GM13977 (cell line): ENCODE results near the gene PRKD1.

ENCODE experiments used
- DNase-seq: peaks from one replicate; pipeline ENCODE4 v3.0.0; 2012; ENCODE audit warnings: low spot score
- in situ Hi-C: fragments of 300-500 bp; cut with MboI; formaldehyde crosslinking; loops from one replicate; pipeline ENCODE4 v1.12.0; 2022; ENCODE audit warnings: low sequenced_read_pairs, low pct_unique_long_range_greater_than_20kb, mixed read lengths, inconsistent platforms; ENCODE audit not compliant: unreplicated experiment
- TF ChIP-seq, protein P1 (sequence below): IDR thresholded peaks from 2 replicates; pipeline ENCODE4 v1.5.1; 2012; ENCODE audit warnings: mild to moderate bottlenecking, control low read depth; ENCODE audit not compliant: insufficient read depth; ENCODE audit errors: extremely low read depth, missing control alignments

The PRKD1 gene

DNA sequence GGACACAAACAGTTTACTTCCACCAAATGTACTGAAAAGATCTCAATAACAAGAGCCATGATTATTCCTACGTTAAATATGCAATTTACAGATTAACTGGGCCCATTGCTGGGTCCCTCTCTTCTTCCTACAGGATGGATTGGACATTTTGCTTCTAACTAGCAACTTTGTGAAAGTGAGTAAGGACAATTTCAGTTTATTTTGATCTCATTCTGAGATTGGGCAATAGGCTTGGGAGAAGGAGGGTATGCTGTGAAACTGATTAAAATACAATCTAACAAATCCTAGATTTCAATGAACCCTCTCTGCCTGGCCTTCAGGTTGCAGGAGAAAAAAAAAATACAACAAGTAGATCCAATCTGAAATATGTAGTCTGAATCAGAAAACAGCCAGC lies 121.5 kb downstream of the PRKD1 start:
- DNase-seq, result no peak
- in situ Hi-C loops, result no loop called here
- TF ChIP-seq, protein P1, sequence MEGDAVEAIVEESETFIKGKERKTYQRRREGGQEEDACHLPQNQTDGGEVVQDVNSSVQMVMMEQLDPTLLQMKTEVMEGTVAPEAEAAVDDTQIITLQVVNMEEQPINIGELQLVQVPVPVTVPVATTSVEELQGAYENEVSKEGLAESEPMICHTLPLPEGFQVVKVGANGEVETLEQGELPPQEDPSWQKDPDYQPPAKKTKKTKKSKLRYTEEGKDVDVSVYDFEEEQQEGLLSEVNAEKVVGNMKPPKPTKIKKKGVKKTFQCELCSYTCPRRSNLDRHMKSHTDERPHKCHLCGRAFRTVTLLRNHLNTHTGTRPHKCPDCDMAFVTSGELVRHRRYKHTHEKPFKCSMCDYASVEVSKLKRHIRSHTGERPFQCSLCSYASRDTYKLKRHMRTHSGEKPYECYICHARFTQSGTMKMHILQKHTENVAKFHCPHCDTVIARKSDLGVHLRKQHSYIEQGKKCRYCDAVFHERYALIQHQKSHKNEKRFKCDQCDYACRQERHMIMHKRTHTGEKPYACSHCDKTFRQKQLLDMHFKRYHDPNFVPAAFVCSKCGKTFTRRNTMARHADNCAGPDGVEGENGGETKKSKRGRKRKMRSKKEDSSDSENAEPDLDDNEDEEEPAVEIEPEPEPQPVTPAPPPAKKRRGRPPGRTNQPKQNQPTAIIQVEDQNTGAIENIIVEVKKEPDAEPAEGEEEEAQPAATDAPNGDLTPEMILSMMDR, result no peak

DNA sequence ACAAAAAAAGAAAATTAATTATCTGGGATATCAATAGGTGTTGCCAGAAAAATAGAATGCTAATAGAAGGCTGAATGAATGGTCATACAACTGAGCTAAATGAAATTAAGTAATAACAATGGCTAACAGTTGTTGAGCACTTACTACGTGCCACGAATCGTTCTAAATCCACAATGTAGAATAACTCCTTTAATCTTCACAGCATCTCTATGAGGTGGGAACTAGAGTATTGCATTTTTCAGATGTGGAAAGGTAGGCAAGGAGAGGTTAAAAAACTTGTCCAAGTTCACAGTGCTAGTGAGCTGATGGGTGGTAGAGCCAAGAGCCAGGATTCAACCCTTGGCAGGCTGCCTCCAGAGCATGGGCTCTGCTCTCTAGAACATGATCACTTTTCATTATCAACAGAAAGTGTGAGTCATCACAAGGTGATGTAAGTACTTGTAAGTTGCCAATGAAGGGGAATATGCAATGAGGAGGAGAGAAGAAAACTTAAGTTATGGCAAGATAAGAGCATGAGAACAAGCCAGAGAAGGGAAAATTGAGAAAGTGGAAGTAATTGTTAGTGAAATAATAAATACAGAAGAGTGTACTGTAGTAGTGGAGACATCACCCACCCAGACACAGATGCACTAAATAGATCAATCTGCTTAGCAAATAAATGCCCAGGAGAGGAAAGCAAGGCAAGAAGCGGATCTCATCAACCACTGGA lies 122.1 kb downstream of the PRKD1 start:
- no peak for DNase-seq
- in situ Hi-C loops, result no loop called here
- TF ChIP-seq, protein P1, result no peak

DNA sequence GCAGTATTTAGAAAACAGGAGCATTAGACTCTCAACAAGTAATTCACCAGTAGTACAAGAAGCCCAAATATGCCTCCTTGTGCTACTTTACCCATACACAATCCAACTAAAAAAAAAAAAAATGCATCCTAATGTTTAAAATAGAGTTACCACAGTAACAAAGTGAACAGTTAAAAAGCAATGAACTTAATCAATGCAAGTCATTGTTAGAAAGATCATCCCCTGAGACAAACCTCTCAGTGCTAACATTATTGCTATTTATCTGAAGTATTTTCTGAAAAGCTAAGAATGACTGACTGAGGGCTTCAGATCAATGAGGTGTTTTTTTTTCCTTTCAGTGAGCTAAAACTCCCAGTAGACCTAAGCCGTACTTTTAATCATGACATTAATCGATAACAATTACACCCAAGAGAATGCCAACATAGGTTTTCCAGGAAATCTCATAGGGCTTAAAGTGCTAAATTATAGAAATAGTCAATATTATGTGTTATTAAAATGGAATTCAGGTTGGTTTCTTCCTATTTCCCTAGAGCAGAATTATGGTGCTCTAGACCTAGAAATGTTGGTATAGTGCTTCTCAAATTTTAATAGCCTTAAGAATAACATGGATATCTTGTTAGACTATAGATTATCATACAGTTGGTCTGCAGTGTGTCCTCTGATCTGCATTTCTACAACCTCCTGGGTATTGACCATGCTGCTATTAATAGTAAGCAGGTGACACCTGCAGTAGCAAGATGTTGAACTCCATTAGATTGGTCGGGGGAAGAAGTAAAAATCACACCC lies 123.0 kb downstream of the PRKD1 start:
- DNase-seq, result no peak
- TF ChIP-seq, protein P1, result no peak
- in situ Hi-C loops, result no loop called here

DNA sequence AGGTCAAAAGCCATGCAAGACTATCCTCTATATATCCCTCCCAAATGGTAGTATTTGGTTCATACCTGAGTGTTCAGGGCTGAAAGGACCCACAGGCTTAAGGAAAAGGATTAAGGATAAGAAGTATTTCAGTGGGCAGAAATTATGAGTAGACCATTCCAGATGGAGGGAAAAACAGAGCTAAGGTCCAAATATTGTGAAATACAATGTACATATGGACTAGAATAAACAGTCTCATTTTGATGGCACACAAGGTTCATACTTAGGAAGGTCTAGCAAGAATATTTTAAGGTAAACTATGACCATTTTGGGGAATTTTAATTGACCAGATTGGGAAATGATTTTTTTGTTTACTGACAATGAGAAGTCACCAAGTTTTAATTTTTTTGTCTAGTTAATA lies 124.6 kb downstream of the PRKD1 start:
- DNase-seq, result no peak
- in situ Hi-C loops, result no loop called here
- TF ChIP-seq, protein P1, result no peak

DNA sequence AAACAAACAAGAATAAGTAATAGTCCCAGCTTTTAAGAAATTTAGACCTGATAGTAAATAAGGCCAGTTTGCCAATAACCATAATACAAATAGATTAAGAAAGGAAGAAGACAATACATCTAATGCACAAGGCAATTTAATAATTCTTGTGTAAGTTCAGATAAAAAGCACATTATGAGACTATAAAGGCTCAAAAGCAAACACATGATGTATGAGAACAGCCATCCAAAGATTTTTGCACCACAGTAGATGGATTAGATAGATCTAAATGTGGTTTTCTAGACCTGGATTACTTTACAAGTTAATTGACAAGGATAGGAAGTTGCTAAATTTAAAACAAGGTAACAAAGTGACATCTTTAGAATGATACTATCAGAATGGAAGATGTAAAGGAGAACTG lies 125.4 kb downstream of the PRKD1 start:
- TF ChIP-seq, protein P1, result no peak
- no peak for DNase-seq
- in situ Hi-C loops, result no loop called here

DNA sequence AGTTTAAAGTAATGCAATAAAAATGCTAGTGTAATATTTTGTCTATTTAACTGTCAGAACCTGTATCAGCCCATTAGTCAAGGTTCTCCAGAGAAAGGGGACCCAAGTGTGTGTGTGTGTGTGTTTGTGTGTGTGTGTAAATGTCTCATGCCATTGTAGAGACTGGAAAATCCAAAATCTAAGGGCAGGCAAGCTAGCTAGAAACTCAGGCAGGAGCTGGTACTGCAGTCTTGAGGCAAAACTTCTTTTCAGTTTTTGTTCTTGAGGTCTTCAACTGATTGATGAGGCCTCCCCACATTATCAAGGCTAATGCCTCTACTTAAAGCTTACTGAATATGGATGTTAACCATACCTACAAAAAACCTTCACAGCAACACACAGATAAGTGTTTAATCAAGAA lies 126.7 kb downstream of the PRKD1 start:
- TF ChIP-seq, protein P1, result no peak
- in situ Hi-C loops, result no loop called here
- DNase-seq, result no peak
